Mammary epithelial cell (primary cell): ENCODE data around the gene SEMA5A.
A peak's percentile ranks its signal among the peaks of the same experiment; 100 is the strongest.

Source experiments
- CTCF ChIP-seq, 2 donors: IDR thresholded peaks in 1 of 2; conservative IDR thresholded peaks in 1 of 2; 2 replicates each; pipeline ENCODE4 v1.5.1; 2011 to 2012; ENCODE audit warnings: inconsistent platforms in 2 of 2, low read length in 2 of 2, mild to moderate bottlenecking in 2 of 2, control low read depth in 1 of 2, low read depth in 1 of 2; ENCODE audit not compliant: insufficient read depth in 1 of 2; ENCODE audit errors: extremely low read depth in 1 of 2
- EZH2 ChIP-seq: IDR thresholded peaks from 2 replicates; pipeline ENCODE4 v1.6.1; 2012; ENCODE audit warnings: low read length, inconsistent platforms, borderline replicate concordance

GRCh38 chr5:9156282-9156681, 389.6 kb downstream of the SEMA5A start:
- TF ChIP-seq CTCF (conservative IDR thresholded peaks at IDR 0.05 in 1 of 2, IDR thresholded peaks at IDR 0.05 in 1 of 2; ENCODE audit: extremely low read depth in 1 of 2, insufficient read depth in 1 of 2, low read depth in 1 of 2, low read length in 2 of 2) (peak; percentile 62 to 81), EZH2 (no peak)
